ENCODE data around the gene HLCS. TPM values are rescaled to one million over a fixed set of nuclear protein-coding genes. Genes with fewer than 3 reads are reported as not detected.

HLCS gene
- polyA plus RNA-seq, 1 donor (not counting 4 experiments of a cell fraction or from before 2014, with no cell fraction given): 11.5 TPM

DNA sequence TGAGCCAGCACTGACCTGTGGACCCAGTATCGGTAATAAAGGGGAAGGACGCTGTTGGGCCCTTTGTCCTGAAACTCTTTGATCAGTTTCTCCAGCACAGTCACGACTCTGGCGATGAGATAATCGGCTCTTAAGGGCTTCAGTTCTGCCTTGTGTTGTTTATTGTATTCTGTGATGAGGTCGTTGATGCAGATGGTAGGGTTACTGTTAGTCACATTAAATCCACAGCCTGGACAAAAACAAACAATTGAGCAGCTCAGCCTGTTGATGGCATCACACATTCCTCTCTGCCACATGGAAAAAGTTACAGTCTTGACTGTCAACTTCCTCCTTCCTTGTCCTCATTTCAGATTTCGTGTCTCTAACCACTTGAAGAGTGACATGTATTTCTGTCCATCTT lies 209.9 kb downstream of the HLCS start:
- H3K4me2 ChIP-seq (ENCODE audit: control insufficient read depth, extremely low read depth, insufficient read depth, low read depth, low read length): no peak overlapping the region
- DNase-seq (ENCODE audit: low read depth, low spot score): no peak
- H4K20me1 ChIP-seq (ENCODE audit: control insufficient read depth, extremely low read depth, insufficient read depth, low read length): no peaks in the 10 kb centered on the region
- dilution Hi-C loops (cut with MboI; ENCODE audit: extremely low pct_ligation_motif_present, low sequenced_read_pairs): no loop called here
- peaks cover 3 to 4% of the 10 kb centered on the region in 2 experiments for H3K36me3 ChIP-seq (ENCODE audit: control insufficient read depth in 2 of 2, extremely low read depth in 1 of 2, insufficient read depth in 2 of 2, low read length in 2 of 2)
- H2AFZ ChIP-seq (ENCODE audit: control insufficient read depth, low read length): no peak overlapping the region
- H3K27me3 ChIP-seq (ENCODE audit: control insufficient read depth, extremely low read depth, insufficient read depth, low read length): no peaks in the 10 kb centered on the region
- no peak for FAIRE-seq
- H3K9me3 ChIP-seq (ENCODE audit: control insufficient read depth, low read depth, low read length): no peaks in the 10 kb centered on the region
- no peak overlapping the region for H3K9ac ChIP-seq (ENCODE audit: control insufficient read depth, extremely low read depth, insufficient read depth, low read length)
- H3K4me3 ChIP-seq (ENCODE audit: control insufficient read depth in 2 of 3, extremely low read depth in 1 of 3, insufficient read depth in 2 of 3, low read depth in 1 of 3, low read length in 3 of 3): no peak overlapping the region
- peaks cover 6% of the 10 kb centered on the region for H3K4me1 ChIP-seq (ENCODE audit: control insufficient read depth, extremely low read depth, insufficient read depth, low read length)
- no peaks in the 10 kb centered on the region for H3K79me2 ChIP-seq (ENCODE audit: control insufficient read depth, insufficient read depth, low read length)
- no peak for TF ChIP-seq EZH2 (IDR thresholded peaks at IDR 0.05; ENCODE audit: low read length)
- TF ChIP-seq, protein P1, sequence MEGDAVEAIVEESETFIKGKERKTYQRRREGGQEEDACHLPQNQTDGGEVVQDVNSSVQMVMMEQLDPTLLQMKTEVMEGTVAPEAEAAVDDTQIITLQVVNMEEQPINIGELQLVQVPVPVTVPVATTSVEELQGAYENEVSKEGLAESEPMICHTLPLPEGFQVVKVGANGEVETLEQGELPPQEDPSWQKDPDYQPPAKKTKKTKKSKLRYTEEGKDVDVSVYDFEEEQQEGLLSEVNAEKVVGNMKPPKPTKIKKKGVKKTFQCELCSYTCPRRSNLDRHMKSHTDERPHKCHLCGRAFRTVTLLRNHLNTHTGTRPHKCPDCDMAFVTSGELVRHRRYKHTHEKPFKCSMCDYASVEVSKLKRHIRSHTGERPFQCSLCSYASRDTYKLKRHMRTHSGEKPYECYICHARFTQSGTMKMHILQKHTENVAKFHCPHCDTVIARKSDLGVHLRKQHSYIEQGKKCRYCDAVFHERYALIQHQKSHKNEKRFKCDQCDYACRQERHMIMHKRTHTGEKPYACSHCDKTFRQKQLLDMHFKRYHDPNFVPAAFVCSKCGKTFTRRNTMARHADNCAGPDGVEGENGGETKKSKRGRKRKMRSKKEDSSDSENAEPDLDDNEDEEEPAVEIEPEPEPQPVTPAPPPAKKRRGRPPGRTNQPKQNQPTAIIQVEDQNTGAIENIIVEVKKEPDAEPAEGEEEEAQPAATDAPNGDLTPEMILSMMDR (optimal IDR thresholded peaks at IDR 0.05 in 1 of 3, IDR thresholded peaks at IDR 0.05 in 1 of 3, conservative IDR thresholded peaks at IDR 0.05 in 1 of 3; ENCODE audit: extremely low read depth in 1 of 3, insufficient read depth in 2 of 3, low read length in 3 of 3): no peak
- no peaks in the 10 kb centered on the region for H3K9me1 ChIP-seq (ENCODE audit: control insufficient read depth, extremely low read depth, insufficient read depth, low read length)
- H3K27ac ChIP-seq (ENCODE audit: control insufficient read depth, insufficient read depth, low read length): no peak overlapping the region

DNA sequence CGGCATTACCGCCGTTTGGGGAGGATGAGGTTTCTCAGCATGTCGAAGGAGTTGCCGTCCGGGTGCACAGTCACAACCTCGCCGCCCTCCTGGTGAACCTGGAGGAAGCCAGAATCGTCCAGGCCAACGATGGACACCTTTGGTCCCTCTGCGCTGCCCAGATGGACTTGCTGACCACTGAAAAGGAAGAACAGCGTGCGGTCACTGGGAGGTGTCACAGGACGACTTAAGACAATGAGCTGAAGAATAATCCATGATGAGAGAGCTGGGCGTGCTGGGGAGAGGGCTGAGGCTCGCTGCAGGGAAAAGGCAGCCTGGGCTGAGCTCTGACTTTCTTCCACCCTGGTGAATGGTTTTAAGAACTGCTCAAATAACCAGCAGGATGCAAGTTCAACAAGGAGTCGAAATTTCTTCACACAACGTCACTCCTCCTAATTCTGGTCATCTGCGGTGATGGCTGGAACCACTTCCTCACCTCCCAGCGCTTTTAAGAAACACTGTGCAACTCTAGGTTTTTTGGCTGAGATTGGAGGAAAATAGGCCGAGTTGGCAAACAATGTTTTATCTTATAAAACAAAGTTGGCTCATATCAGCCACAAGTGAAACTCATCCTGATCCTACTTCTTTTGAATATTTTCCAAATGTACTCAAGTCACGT lies 212.1 kb downstream of the HLCS start:
- no peak overlapping the region for H2AFZ ChIP-seq (ENCODE audit: control insufficient read depth, low read length)
- peaks cover 2 to 4% of the 10 kb centered on the region in 2 experiments for H3K36me3 ChIP-seq (ENCODE audit: control insufficient read depth in 2 of 2, extremely low read depth in 1 of 2, insufficient read depth in 2 of 2, low read length in 2 of 2)
- no peak overlapping the region for H3K4me2 ChIP-seq (ENCODE audit: control insufficient read depth, extremely low read depth, insufficient read depth, low read depth, low read length)
- no peak for TF ChIP-seq EZH2 (IDR thresholded peaks at IDR 0.05; ENCODE audit: low read length)
- TF ChIP-seq, protein P1 (optimal IDR thresholded peaks at IDR 0.05 in 1 of 3, IDR thresholded peaks at IDR 0.05 in 1 of 3, conservative IDR thresholded peaks at IDR 0.05 in 1 of 3; ENCODE audit: extremely low read depth in 1 of 3, insufficient read depth in 2 of 3, low read length in 3 of 3): no peak
- no peaks in the 10 kb centered on the region for H3K27me3 ChIP-seq (ENCODE audit: control insufficient read depth, extremely low read depth, insufficient read depth, low read length)
- H4K20me1 ChIP-seq (ENCODE audit: control insufficient read depth, extremely low read depth, insufficient read depth, low read length): no peaks in the 10 kb centered on the region
- dilution Hi-C loops (cut with MboI; ENCODE audit: extremely low pct_ligation_motif_present, low sequenced_read_pairs): no loop called here
- H3K27ac ChIP-seq (ENCODE audit: control insufficient read depth, insufficient read depth, low read length): no peak overlapping the region
- H3K9me3 ChIP-seq (ENCODE audit: control insufficient read depth, low read depth, low read length): no peaks in the 10 kb centered on the region
- no peak overlapping the region for H3K9ac ChIP-seq (ENCODE audit: control insufficient read depth, extremely low read depth, insufficient read depth, low read length)
- H3K4me1 ChIP-seq (ENCODE audit: control insufficient read depth, extremely low read depth, insufficient read depth, low read length): peaks cover 6% of the 10 kb centered on the region
- no peak for DNase-seq (ENCODE audit: low read depth, low spot score)
- no peaks in the 10 kb centered on the region for H3K79me2 ChIP-seq (ENCODE audit: control insufficient read depth, insufficient read depth, low read length)
- H3K9me1 ChIP-seq (ENCODE audit: control insufficient read depth, extremely low read depth, insufficient read depth, low read length): no peaks in the 10 kb centered on the region
- FAIRE-seq: no peak
- H3K4me3 ChIP-seq (ENCODE audit: control insufficient read depth in 2 of 3, extremely low read depth in 1 of 3, insufficient read depth in 2 of 3, low read depth in 1 of 3, low read length in 3 of 3): no peak overlapping the region
